Central memory CD4-positive, alpha-beta T cell (primary cell): ENCODE measurements around the gene KCNG1.
"Not testable (repeated sequence)": the region's sequence is repeated elsewhere in the genome, so short reads cannot be mapped to it uniquely, and the experiment has no call there.

ENCODE experiments used
- DNase-seq: peaks from one replicate; pipeline ENCODE4 v3.0.0; 2022
- total RNA-seq, 3 experiments: gene quantifications; one replicate each; lab custom pipeline; 2026; lab: John Stamatoyannopoulos, UW

The KCNG1 gene, protein sequence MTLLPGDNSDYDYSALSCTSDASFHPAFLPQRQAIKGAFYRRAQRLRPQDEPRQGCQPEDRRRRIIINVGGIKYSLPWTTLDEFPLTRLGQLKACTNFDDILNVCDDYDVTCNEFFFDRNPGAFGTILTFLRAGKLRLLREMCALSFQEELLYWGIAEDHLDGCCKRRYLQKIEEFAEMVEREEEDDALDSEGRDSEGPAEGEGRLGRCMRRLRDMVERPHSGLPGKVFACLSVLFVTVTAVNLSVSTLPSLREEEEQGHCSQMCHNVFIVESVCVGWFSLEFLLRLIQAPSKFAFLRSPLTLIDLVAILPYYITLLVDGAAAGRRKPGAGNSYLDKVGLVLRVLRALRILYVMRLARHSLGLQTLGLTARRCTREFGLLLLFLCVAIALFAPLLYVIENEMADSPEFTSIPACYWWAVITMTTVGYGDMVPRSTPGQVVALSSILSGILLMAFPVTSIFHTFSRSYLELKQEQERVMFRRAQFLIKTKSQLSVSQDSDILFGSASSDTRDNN
- 0 to 7.3 (median 0.19) reads per million in 3 experiments for total RNA-seq

DNA sequence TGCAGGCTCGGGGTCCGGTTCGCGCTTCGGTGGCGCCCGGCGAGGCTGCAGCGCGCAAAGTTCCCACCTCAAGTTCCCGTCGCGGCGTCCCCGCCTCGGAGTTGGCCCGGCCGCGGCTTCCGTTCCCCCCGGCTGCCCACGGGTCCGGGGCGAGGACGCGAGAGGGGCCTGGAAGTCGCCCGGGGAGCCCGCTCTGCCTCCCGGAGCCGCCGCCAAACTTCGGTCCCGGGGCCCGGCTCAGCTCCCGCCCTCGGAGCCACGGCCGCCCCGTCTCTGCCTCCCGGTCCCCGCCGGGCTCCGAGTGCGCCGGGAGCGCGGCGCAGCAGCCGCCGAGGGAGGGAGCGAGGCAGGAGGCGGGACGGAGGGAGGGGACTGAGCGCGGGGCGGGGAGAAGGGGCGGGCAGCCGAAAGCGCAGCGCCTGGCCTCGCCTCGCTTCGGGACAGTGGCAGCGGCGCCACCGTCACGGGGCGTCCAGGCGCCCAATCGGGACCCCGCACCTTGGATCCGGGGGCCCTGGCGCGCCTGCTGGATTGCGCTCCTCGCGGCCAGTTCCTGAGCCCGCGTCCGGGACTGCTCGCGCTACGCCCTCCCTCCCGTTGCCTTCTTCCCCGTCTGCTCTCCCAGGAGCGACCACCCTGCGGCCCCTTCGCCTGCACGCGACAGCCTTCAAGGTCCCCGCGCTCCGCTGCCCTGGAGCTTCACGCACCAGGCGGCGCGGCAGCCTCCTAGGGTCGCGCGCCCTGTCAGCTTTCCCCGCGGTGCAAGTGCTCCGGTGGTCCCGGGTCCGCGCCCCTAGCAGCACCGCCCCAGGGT is at the start of gene KCNG1:
TSS of gene KCNG1 (minus strand) at position 305 of the 814 bp plus-strand sequence. CDS start 12,769 bp downstream, outside the sequence.
- DNase-seq = no peak

DNA sequence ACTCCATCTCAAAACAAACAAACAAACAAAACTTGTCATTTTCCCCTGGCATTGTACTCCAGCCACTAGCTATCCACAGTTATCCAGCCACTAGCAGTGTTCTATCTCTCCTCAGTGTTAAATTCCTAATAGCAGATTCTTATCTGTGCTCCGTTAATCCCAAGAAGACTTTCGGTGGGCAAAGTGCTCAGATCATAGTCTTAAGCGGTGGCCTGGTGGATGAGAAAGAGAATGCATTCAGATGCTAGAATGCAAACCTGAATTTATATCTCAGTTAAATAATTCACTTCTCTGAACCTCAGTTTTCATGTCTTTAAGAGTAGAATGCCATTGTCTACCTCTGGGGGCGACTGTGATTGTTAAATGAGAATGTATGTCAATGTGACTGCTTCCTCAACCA is 47.7 kb upstream of the KCNG1 start:
- DNase-seq = no peak

DNA sequence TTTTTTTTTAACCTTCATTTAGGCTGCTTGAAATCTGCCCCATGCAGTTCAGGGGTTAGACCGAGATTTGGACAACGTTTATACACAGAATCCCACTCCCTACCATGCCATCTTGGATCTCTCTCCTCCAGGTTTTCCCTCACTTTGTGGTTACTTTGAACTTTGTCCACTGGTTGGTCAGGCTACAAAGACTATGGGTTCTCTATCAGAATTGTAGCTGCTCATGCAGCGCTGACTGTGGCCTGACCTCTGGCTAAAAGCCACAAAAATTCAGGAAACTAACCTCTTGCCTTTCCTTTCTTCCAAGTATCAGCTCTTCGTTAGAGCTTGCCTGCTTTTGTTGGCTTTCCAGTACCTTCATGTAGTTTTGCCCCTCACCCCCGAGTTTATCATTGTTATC is 44.9 kb upstream of the KCNG1 start:
- DNase-seq = no peak

DNA sequence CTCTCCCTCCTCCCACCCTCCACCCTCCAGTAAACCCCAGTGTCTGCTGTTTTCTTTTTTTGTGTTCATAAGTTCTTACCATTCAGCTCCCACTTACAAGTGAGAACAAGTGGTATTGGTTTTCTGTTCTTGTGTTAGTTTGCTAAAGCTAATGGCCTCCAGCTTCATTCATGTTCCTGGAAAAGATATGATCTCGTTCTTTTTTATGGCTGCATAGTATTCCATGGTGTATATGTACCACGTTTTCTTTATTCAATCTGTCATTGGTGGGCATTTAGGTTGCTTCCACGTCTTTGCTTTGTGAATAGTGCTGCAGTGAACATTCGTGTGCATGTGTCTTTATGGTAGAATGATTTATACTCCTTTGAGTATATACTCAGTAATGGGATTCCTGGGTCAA is 42.7 kb upstream of the KCNG1 start:
- DNase-seq = no peak

DNA sequence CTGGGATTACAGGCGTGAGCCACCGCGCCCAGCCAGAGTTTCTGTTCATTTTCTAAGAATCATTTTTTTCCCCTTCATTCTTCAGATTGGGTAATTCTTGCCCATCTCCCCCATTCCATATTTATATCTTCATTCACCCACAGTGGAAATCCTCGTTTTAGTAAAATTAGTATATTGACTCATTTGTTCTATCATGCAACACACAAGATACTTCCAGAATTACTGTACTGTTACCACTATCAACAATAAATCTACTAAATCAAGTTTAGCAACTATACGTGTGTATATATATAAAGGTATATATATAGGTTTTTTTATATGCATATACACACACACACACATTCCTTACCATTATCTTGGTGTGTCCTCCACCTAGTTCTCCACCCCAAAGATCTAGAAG is 41.2 kb upstream of the KCNG1 start:
- no peak for DNase-seq

DNA sequence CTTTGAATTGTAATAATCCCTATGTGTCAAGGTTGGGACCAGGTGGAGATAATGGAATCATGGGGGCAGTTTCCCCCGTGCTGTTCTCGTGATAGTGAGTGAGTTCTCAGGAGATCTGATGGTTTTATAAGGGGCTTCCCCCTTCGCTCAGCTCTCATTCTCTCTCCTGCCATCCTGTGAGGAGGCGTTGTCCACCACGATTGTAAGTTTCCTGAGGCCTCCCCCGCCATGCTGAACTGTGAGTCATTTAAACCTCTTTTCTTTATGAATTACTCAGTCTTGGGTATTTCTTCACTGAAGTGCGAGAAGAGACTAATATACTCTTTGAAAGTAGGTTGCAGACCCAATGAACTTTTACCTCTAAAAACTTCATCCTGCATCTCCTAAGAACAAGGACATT is 39.2 kb upstream of the KCNG1 start:
- no peak for DNase-seq

DNA sequence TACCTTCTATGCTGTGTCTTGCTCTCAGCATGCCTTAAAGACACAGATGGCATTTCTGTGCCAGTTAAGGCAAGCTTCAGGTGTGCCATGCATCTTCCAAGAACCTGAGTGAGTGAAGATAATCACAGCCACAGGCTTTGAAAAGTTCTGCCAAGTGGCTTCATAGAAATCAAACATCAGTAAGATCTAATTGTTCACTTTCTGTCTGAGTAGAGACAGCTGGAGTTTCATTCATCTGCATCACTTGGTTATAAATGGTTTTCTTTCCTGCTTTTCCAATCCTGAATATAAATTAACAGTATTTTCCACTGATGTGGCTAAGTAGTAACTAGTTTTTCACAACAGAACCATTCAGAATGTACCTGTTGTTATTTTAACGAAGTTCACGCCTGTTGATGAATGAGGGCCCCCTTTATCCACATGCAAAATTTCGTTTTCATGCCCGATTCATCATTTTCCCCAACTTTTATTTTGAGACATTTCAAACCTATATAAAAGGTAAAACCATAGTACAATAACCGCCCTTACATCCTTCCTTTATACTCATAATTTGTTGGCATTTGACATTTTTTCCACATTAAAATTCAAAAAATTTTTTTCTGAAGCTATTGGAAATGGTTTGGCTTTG is 38.6 kb upstream of the KCNG1 start:
- DNase-seq = no peak

DNA sequence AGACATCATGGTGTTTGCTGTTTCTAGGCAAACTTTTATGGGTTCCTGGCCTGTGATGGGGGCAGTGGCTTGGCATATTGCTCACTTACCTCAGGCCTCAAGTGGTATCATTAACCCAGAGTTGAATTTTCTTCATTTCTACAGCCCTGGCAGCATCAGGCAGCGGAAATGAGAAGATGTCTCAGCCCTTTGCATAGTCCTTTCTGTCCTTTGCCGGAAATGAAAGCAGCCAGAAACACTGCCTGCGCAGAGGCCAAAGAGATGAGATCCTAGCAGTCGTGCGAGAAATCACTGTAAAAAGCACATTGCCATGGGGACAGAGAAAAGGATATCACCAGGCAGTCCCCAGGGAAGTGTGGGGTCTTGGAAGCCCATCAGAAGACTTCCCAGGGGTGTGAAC is 37.4 kb upstream of the KCNG1 start:
- DNase-seq = no peak

DNA sequence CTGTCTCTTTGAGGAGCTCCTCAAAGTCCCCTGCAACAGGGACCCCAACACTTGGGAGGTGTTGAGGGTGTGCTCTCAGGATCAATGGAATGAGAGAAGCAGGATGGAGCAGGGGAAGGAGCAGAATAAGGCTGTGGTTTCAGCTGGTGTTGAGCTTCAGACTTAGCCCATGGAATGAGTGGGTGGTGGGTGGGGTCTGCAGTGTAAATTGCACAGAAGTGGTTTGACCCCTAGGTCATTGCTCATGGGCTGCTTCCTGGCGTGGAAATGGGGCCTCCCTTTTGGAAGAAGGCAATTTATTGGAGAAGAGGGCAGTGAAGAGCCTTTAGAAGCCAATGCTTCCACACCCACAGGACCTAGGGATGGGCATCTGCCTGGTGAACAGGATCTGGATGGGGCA is 37.0 kb upstream of the KCNG1 start:
- DNase-seq = no peak

DNA sequence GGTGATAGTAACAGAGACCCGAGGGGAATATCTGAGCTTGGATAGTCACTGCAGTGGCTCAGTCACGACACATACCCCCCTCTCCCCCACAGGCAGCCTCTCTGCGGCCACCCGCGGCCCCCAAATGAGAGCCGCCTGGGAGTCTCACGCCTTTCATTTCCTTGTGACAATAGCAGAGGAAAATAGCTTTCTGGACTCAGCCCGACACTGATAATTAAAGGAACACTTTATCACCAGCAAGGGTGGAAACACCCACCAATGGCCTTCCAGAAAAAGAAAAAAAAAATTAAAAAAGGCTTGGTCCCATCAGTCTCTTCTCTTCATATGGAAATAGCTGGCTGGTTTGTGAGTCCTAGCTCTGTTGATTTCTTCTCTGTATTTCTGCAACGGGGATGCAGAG is 35.1 kb upstream of the KCNG1 start:
- DNase-seq = no peak

DNA sequence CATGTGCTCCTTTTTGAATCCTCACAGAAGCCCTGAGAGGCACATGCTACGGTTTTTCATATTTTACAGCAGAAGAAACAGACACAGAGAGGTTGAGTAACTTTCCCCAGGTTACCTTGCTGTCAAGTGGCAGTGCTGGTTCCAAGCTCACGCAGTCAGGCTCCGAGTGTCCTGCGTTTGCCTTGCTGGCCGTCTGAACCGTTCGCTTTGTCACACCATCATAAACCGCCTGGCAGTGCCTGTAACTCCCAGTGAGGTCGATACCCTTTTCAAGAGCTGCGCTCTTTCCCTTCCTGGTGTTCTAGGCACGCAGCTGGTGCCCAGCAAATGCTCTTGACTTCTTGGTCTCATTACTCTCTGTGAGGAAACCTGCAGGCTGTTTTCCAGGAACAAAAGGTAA is 31.3 kb upstream of the KCNG1 start:
- no peak for DNase-seq

DNA sequence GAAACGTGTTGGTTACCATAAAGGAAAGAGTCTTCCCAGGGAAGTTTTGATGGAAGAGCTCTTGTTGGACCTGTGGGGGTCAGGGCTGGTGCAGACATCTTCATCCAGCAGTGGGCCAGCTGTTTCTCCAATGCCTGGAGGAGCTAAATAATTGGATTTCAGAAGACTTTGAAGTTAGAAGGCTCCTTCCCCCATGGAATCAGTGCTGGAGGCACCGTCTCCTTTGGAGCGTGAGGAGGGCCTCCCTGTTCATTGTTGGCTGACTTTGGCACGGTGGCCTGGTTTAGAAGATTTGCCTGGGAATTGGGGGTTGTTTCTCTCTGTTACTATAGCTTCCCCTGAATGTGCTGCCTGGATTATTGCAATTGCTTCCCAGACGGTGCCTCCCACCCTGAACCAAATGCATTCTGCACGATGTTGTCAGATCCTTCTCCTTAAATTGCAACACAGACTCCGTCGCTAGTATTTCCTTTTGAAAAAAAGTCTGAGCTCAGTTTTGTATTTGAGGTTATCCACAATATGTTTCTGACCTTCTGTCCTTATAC is 27.7 kb upstream of the KCNG1 start:
- no peak for DNase-seq

DNA sequence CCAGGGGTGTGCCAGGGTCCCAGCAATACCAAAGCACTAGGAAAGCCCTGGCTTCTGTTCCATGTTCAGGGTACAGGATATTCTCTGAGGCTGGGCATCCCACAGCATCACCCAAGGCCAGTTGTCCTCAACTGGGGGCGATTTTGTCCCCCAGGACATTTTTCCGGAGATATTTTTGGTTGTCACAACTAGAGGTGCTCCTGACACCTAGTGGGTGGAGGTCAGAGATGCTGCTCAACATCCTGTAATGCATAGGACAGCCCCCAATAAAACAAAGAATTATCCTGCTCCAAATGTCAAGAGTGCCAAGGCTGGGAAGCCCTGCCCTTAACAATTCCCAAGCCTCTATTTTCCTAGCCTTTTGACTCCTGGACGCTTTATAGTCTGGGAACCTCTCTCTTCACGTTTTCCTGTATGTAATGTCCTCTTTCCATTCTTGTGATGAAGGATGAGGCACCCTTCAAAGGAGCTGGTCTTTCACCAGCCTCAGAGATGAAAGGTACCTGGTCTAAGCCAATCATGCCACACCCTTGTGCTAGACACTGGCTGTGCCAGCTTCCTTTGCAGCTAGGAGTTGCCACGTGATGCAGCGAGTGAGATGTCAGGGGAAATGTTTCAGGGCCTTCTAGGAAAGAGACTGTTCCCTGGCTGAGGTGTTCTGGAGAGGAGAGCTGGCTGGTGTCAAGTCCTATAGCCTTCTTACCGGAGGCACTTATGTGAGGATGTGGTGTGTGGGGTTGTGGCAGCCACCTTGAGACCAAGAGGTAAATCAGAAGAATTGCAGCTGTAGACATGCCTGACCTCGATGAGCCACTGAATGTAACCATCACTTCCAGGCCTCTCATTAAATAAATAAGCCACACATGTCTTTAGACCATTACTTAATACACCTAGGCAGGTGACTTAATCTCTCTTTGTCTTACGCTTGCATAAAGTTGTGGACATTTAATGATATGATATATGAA is 23.4 kb upstream of the KCNG1 start:
- DNase-seq = no peak

DNA sequence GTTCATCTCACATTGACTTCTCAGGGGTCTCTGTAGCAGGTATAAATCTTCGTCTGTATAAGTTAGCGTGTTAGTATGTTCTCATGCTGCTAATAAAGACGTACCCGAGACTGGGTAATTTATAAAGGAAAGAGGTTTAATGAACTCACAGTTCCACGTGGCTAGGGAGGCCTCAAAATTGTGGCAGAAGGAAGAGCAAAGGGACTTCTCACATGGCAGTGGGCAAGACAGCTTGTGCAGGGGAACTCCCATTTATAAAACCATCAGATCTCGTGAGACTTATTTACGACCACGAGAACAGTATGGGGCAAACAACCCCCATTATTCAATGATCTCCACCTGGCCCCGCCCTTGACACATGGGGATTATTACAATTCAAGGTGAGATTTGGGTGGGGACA is 22.6 kb upstream of the KCNG1 start:
- not testable (repeated sequence) for DNase-seq

DNA sequence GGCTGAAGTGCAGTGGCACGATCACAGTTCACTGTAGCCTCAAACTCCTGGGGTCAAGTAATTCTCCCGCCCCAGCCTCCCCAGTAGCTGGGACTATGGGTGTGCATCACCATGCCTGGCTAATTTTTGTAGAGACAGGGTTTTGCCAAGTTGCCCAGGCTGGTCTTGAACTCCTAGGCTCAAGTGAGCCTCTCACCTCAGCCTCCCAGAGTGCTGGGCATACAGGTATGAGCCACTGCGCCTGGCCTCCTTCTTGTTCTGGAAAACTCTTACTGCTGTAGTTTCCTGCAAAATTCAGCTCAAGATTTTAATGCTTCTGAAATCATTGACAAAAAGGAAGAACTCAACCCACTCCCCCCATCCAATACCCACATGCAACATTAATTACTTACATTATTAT is 21.9 kb upstream of the KCNG1 start:
- DNase-seq = no peak

DNA sequence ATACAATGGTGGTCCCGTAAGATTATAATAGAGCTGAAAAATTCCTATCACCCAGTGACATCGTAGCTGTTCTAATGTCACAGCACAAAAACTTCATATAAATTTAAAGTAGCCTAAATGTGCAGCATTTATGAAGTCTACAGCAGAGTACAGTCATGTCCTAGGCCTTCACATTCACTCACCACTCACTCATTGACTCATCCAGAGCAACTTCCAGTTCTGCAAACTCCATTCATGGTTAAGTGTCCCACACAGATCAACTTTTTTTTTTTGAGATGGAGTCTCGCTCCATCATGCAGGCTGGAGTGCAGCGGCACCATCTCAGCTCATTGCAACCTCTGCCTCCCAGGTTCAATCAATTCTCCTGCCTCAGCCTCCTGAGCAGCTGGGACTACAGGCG is 20.9 kb upstream of the KCNG1 start:
- no peak for DNase-seq

DNA sequence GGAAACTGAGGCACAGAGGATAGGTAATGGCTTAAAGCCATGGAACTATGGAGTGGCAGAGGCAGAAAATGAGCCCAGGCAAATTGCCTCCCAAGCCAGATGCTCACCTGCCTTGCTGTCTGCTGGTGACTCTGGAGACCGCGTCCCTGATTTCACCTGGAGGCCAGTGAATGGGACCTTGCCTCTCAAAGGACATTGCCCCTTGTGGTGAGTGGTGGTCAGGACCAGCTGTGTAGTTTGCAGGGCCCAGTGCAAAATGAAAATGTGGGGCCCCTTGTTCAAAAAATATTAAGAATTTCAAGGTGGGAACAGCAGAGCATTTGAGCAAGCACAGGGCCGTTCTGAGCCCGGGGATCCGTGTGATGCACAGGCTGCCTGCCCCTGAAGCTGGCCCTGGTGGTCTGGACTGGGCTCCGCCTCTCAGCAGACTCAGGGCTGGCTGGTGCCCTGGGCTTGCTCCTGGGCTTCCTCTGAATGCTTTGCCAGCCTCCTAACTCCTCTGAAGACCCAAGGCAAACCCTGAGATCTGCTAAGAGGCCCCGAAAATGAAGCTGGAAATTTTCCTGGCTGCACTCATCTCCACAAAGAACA is 19.8 kb upstream of the KCNG1 start:
- no peak for DNase-seq

DNA sequence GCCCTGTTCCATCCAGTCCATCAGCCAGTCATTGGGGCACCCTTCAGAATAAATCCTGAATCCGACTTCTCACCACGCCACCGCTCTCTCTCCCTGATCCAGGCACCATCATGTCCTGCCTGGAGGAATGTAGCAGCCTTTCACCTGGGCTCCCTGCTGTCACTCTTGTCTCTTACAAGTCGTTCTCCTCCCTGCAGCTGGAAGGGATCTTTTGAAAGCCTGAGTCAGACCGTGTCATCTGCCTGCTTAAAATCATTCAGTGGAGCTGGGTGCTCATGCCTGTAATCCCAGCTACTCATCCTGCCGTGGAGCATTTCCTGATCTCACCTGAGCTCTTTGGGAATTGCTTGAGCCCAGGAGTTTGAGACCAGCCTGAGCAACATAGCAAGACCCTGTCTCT is 19.2 kb upstream of the KCNG1 start:
- no peak for DNase-seq

DNA sequence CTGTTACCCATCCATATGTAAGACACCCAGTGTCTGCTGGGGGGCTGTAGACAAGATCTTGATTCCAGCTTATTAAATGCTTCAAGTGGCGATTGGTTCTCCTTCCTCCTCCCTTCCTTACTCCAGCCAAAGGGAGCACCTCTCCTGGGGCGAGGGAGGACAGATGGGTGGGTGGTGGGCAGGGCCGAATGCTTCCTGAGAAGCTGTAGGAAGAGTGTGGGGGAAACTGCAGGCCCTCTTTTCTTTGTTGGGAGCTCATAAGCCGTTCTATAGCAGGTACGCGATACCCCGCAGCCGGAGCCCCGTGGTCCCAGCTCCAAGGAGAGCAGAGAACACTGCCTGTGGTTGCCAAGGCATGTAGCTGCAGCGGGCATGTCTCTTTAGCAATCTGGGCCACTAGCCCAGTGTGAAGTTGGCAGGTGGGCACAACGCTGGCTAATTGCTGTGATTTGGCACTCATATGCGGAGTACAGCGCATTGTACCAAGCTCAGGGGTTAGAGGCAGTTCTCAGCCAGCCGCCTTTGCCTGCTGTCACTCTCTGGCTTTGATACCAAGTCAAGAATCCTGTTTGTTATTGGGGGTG is 14.7 kb upstream of the KCNG1 start:
- DNase-seq = no peak

DNA sequence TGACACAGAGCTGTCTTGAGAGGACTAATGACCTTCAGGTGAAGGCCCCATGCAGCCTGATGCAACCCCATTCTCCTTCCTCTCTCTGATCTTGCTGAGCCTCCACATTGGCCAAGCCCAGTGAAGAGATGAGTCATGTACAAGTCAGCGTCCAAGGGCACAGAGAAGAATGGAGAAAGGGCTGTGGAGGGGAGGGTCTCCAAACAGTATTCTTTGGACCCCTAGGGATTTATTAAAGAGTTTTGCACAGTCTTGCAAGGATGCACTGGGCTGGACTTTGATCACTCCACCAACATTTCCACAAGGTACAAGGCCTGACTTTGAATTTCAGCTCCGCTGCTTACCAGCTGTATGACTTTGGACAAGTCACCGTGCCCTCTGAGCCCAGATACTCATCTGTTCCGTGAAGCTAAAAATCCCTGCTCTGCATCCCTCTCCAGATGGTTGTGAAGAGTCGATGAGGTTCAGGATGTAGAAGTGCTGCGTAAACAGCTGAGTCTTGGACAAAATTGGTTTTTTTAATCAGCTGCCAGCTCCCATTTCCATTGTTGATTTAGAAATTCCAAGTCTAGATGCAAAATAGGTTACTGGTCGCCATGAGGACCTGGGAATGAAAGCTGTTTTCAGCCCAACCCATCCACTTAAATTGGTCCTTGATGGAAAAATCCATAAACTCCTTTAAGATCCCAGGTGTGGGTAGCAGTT is 14.1 kb upstream of the KCNG1 start:
- no peak for DNase-seq
